ENCODE measurements around the gene RBM19. TPM values are rescaled to one million over a fixed set of nuclear protein-coding genes. Genes with fewer than 3 reads are reported as not detected.

Gene RBM19
- total and polyA plus RNA-seq, 3 donors from 2014 or later, result 28.9 to 55.4 (median 49.5) TPM

DNA sequence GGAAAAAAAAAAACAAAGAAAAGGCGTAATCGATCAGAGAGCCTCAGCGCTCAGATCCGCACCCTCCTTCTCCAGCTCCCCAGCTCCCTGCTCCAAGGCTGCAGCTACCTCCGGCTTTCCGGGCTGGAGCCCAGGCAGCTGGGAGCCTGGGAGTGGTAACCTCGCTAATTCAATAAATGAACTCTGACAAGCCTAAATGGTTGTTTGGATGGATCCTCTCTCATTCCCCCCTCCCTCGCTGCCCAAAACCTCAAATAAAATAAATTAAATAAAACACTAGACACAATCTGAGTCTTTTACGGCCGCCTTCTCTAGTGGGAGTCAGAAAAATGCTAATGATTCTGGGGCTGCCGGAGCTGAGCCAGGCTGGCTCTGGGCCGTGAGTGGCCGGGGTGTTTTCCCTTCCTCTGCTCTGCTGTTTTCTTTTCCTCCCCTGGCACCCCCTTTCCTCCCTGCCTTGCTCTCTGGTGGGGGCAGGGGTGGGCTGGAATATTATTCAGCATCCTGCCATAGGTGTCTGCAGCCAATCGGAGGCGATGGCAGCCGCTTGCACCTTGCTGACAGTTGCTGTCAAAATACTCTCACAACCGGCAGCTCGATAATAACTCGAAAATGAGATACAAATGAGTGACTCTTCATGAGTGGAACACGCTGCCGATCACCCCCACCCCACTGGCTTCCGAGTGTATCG lies 76.1 kb downstream of the RBM19 start:
- no peak for TF ChIP-seq POLR2A (IDR thresholded peaks at IDR 0.05)
- TF ChIP-seq, protein P1, sequence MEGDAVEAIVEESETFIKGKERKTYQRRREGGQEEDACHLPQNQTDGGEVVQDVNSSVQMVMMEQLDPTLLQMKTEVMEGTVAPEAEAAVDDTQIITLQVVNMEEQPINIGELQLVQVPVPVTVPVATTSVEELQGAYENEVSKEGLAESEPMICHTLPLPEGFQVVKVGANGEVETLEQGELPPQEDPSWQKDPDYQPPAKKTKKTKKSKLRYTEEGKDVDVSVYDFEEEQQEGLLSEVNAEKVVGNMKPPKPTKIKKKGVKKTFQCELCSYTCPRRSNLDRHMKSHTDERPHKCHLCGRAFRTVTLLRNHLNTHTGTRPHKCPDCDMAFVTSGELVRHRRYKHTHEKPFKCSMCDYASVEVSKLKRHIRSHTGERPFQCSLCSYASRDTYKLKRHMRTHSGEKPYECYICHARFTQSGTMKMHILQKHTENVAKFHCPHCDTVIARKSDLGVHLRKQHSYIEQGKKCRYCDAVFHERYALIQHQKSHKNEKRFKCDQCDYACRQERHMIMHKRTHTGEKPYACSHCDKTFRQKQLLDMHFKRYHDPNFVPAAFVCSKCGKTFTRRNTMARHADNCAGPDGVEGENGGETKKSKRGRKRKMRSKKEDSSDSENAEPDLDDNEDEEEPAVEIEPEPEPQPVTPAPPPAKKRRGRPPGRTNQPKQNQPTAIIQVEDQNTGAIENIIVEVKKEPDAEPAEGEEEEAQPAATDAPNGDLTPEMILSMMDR (IDR thresholded peaks at IDR 0.05), result no peak
- Histone ChIP-seq H3K4me3 (no peak overlapping the region), H3K27ac (no peak overlapping the region), H3K9me3 (no peaks in the 10 kb centered on the region), H3K4me1 (no peaks in the 10 kb centered on the region), H3K36me3 (ENCODE audit: low read depth, missing control alignments) (no peaks in the 10 kb centered on the region), H3K27me3 (no peaks in the 10 kb centered on the region)
- 63 to 73% methylated on average over 20 to 23 of the region's 23 CpGs for WGBS, 2 donors
- DNase-seq, result no peak
- intact Hi-C loops (cut with DNase I; ENCODE audit: low total_unique reads), result no loop called here

DNA sequence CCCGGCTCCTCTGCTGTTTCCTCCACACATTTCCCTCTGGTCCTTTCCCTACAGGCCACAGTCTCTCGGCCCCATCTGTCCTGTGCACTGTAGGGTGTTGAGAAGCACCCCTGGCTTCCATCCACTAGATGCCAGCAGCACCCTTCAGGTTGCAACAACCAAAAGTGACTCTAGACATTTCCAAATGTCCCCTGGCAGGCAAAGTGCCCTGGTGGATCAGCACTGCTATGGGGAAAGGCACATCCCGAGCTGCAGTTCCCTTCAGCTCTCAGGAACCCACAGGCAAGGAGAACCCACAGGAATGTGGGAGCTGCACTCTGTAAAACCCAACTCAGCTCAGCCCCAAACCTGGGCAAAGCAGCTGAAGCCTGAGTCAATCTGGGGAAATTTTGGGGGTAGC lies 77.0 kb downstream of the RBM19 start:
- H3K9me3 ChIP-seq, result no peaks in the 10 kb centered on the region
- H3K4me1 ChIP-seq, result no peaks in the 10 kb centered on the region
- no peaks in the 10 kb centered on the region for H3K36me3 ChIP-seq (ENCODE audit: low read depth, missing control alignments)
- H3K27ac ChIP-seq, result no peak overlapping the region
- H3K27me3 ChIP-seq, result no peaks in the 10 kb centered on the region
- H3K4me3 ChIP-seq, result no peak overlapping the region
- no peak for DNase-seq
- 94 to 96% methylated on average over 2 to 3 of the region's 3 CpGs for WGBS, 2 donors
- TF ChIP-seq, protein P1 (IDR thresholded peaks at IDR 0.05), result no peak
- no peak for TF ChIP-seq POLR2A (IDR thresholded peaks at IDR 0.05)
- intact Hi-C loops (cut with DNase I; ENCODE audit: low total_unique reads), result no loop called here

DNA sequence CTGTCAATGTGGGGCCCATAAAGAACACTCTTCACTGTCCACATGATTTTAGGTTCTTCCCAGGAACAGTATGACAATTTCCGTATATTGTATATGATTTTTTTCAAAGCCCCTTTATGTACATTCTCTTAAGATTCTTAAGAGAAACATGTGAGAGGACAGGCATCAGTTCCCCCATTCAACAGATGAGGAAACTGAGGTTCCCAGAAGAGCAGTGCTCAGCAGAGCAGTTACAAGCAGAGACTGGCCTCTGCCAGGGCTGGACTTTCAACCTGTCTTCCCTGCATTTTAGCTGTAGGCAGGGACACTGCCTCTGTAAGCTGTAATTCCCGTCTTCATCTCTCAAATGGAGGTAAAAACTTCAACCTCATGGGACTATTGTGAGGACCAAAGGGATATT lies 77.7 kb downstream of the RBM19 start:
- no peak overlapping the region for H3K4me3 ChIP-seq
- H3K9me3 ChIP-seq, result no peaks in the 10 kb centered on the region
- 91 to 99% methylated on average over 2 of the region's 2 CpGs for WGBS, 2 donors
- TF ChIP-seq, protein P1 (IDR thresholded peaks at IDR 0.05), result no peak
- no peak for TF ChIP-seq POLR2A (IDR thresholded peaks at IDR 0.05)
- H3K36me3 ChIP-seq (ENCODE audit: low read depth, missing control alignments), result no peaks in the 10 kb centered on the region
- no peak overlapping the region for H3K27ac ChIP-seq
- intact Hi-C loops (cut with DNase I; ENCODE audit: low total_unique reads), result no loop called here
- no peaks in the 10 kb centered on the region for H3K27me3 ChIP-seq
- no peak for DNase-seq
- H3K4me1 ChIP-seq, result no peaks in the 10 kb centered on the region

DNA sequence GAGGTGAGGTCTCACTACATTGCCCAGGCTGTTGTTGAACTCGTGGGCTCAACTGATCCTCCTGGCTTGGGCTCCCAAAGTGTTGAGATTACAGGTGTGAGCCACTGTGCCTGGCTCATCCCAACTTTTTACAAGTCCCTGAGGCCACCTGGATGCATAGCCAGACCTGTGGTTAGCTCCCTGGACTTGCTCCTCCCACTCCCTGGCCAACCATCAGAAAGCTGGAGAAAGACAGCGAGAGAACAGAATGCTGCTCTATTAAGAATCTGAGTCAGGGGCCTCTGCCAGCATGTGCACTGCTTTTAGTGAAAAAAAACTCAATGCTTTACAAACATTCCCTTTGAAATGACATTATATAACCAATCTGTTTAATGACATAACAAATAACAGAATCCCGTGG lies 78.2 kb downstream of the RBM19 start:
- intact Hi-C loops (cut with DNase I; ENCODE audit: low total_unique reads), result no loop called here
- no peak for DNase-seq
- Histone ChIP-seq H3K27ac (no peak overlapping the region), H3K36me3 (ENCODE audit: low read depth, missing control alignments) (no peaks in the 10 kb centered on the region), H3K4me1 (no peaks in the 10 kb centered on the region), H3K9me3 (no peaks in the 10 kb centered on the region), H3K4me3 (no peak overlapping the region), H3K27me3 (no peaks in the 10 kb centered on the region)
- TF ChIP-seq, protein P1 (IDR thresholded peaks at IDR 0.05), result no peak
- no peak for TF ChIP-seq POLR2A (IDR thresholded peaks at IDR 0.05)
- 92 to 93% methylated on average over 3 of the region's 3 CpGs for WGBS, 2 donors

DNA sequence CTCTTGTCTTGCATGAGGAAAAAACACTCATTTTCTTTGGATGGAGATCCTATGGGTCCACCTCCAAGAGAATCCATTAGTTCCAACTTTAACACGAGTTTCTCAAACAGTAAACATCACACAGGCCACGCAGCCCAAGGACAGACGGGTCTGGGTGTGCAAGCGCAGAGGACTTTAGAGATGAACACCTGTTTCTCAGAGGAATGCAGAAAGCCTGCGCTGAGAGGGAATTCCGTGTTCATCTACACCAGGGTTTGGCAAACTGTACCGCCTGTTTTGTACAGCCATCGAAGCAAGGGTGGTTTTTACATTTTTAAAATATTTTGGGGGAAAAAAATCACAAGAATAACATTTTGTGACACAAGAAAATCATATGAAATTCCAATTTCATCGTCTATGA lies 79.4 kb downstream of the RBM19 start:
- WGBS, 2 donors, result 94 to 95% methylated on average over 9 of the region's 9 CpGs
- intact Hi-C loops (cut with DNase I; ENCODE audit: low total_unique reads), result no loop called here
- H3K27me3 ChIP-seq, result no peaks in the 10 kb centered on the region
- no peak overlapping the region for H3K4me3 ChIP-seq
- H3K36me3 ChIP-seq (ENCODE audit: low read depth, missing control alignments), result no peaks in the 10 kb centered on the region
- H3K4me1 ChIP-seq, result no peaks in the 10 kb centered on the region
- no peak overlapping the region for H3K27ac ChIP-seq
- DNase-seq, result no peak
- no peak for TF ChIP-seq POLR2A (IDR thresholded peaks at IDR 0.05)
- TF ChIP-seq, protein P1 (IDR thresholded peaks at IDR 0.05), result no peak
- H3K9me3 ChIP-seq, result no peaks in the 10 kb centered on the region
